K562 (cell line): Measurements from ENCODE around the gene SEMA3C. TPM values are rescaled to one million over a fixed set of nuclear protein-coding genes. Genes with fewer than 3 reads are reported as not detected.

ENCODE experiments used
- ATAC-seq: fragments of 200-7000 bp; cut with Tn5 transposase; 3 replicates; pipeline ENCODE4 v1.9.1; 2020; ENCODE audit warnings: moderate library complexity
- BruUV-seq: library from RNA; stranded (reverse); fragments of 400-500 nt; replicated peaks from 2 replicates; lab custom pipeline; 2021; lab: Mats Ljungman, UMichigan
- CTCF ChIA-PET: fragments of 300-600 bp; formaldehyde crosslinking; extraction: SDS; loops from one replicate; lab custom pipeline; 2021; ENCODE audit warnings: low intra/inter-chr PET ratio; lab: Yijun Ruan, JAX
- POLR2A ChIA-PET: fragments of 300-600, 350-650 bp; sonication (Branson Sonifier 250); formaldehyde crosslinking; extraction: SDS; loops from one replicate; lab custom pipeline; 2021; ENCODE audit warnings: antibody characterized with exemption, inconsistent platforms; lab: Yijun Ruan, JAX
- DNase-seq, 4 experiments: peaks; one replicate each; pipeline versions ENCODE4 v3.0.0 to v3.0.0-alpha.2; 2011 to 2018; ENCODE audit warnings: low spot score in 3 of 4, mixed read lengths in 3 of 4; ENCODE audit errors: extremely low read depth in 1 of 4
- FAIRE-seq: peaks from 2 replicates; lab custom pipeline; 2011; peaks lifted over from hg19 to GRCh38; lab: Jason Lieb, UNC
- H2AFZ ChIP-seq: 2 replicates; pipeline ENCODE4 v1.6.0; 2011; ENCODE audit warnings: low read depth, low read length, control low read depth, inconsistent platforms
- H3K27ac ChIP-seq: fragments of 200-600 bp; 3 replicates; pipeline ENCODE4 v1.8.0; 2011; ENCODE audit warnings: low read depth, mild to moderate bottlenecking, control low read depth, inconsistent platforms, low read length, moderate library complexity, mixed read lengths; ENCODE audit errors: extremely low read depth
- H3K27me3 ChIP-seq, 2 experiments: fragments of 300-600 bp in 1 of 2; 2 replicates in 1 of 2; 3 replicates in 1 of 2; pipeline versions ENCODE4 v1.6.0 to v1.8.0; 2011; ENCODE audit warnings: inconsistent platforms in 2 of 2, low read length in 2 of 2, mild to moderate bottlenecking in 1 of 2, mixed read lengths in 1 of 2, moderate library complexity in 1 of 2; ENCODE audit not compliant: control insufficient read depth in 2 of 2, insufficient read depth in 2 of 2
- H3K36me3 ChIP-seq: fragments of 300-600 bp; 3 replicates; pipeline ENCODE4 v1.8.0; 2011; ENCODE audit warnings: mild to moderate bottlenecking, low read length, inconsistent platforms; ENCODE audit not compliant: control insufficient read depth, insufficient read depth
- H3K4me1 ChIP-seq, 2 experiments: fragments of 200-600 bp in 1 of 2; replicated peaks in 1 of 2; 2 replicates in 1 of 2; 3 replicates in 1 of 2; pipeline versions ENCODE4 v1.5.1 to v1.8.0; 2011; ENCODE audit warnings: inconsistent platforms in 2 of 2, low read length in 2 of 2, mild to moderate bottlenecking in 1 of 2, mixed read lengths in 1 of 2, moderate library complexity in 1 of 2; ENCODE audit not compliant: control insufficient read depth in 2 of 2, insufficient read depth in 2 of 2
- H3K4me2 ChIP-seq: 2 replicates; pipeline ENCODE4 v1.6.1; 2011; ENCODE audit warnings: low read length, control low read depth, inconsistent platforms, mixed read lengths; ENCODE audit not compliant: insufficient read depth
- H3K4me3 ChIP-seq: fragments of 200-600 bp; sonication (generic), shearing (Covaris generic); 2 replicates; pipeline ENCODE4 v1.5.1; 2016; ENCODE audit warnings: control low read depth, inconsistent platforms
- H3K79me2 ChIP-seq: fragments of 200-600 bp; 3 replicates; pipeline ENCODE4 v1.8.0; 2011; ENCODE audit warnings: low read length, inconsistent platforms; ENCODE audit not compliant: control insufficient read depth, insufficient read depth
- H3K9ac ChIP-seq, 2 experiments: 2 replicates each; pipeline versions ENCODE4 v1.6.0 to v1.6.1; 2011; ENCODE audit warnings: low read depth in 2 of 2, low read length in 2 of 2, control low read depth in 1 of 2, inconsistent platforms in 1 of 2, mild to moderate bottlenecking in 1 of 2, mixed read lengths in 1 of 2; ENCODE audit not compliant: insufficient read depth in 1 of 2
- H3K9me1 ChIP-seq: one replicate; pipeline ENCODE4 v1.6.0; 2011; ENCODE audit warnings: inconsistent platforms, mild to moderate bottlenecking, low read length, moderate library complexity; ENCODE audit not compliant: control insufficient read depth, insufficient read depth
- H3K9me3 ChIP-seq: replicated peaks from 2 replicates; pipeline ENCODE4 v1.5.1; 2011; ENCODE audit warnings: low read depth, low read length, inconsistent platforms; ENCODE audit not compliant: control insufficient read depth, insufficient read depth
- H4K20me1 ChIP-seq: replicated peaks from 2 replicates; pipeline ENCODE4 v1.6.1; 2011; ENCODE audit warnings: low read length, inconsistent platforms, mixed read lengths; ENCODE audit not compliant: control insufficient read depth, insufficient read depth
- CC2D1A ChIP-seq: fragments of 450-650 bp; IDR thresholded peaks from 2 replicates; pipeline ENCODE4 v1.6.1; 2017; ENCODE audit warnings: mild to moderate bottlenecking
- FOXK1 ChIP-seq: sonication (generic); formaldehyde crosslinking; IDR thresholded peaks from 2 replicates; pipeline ENCODE4 v1.8.0; 2022; ENCODE audit warnings: missing genetic modification reagents, mild to moderate bottlenecking, borderline replicate concordance
- HMGN3 ChIP-seq: IDR thresholded peaks from 2 replicates; pipeline ENCODE4 v1.6.1; 2011; ENCODE audit warnings: borderline replicate concordance, low read depth, mild to moderate bottlenecking, mixed read lengths, low read length; ENCODE audit not compliant: insufficient read length; ENCODE audit errors: extremely low read depth
- MED1 ChIP-seq: sonication (generic); formaldehyde crosslinking; IDR thresholded peaks from 2 replicates; pipeline ENCODE4 v1.8.1; 2023; ENCODE audit warnings: missing genetic modification reagents, borderline replicate concordance
- MYBL2 ChIP-seq, 2 experiments: fragments of 450-650 bp in 1 of 2; sonication (generic) in 1 of 2; formaldehyde crosslinking in 1 of 2; IDR thresholded peaks; 2 replicates each; pipeline versions ENCODE4 v1.6.1 to v1.8.1; 2017 to 2022; ENCODE audit warnings: borderline replicate concordance in 1 of 2, inconsistent platforms in 1 of 2, low read depth in 1 of 2, mild to moderate bottlenecking in 1 of 2, missing genetic modification reagents in 1 of 2, moderate library complexity in 1 of 2
- POLR2B ChIP-seq: fragments of 450-650 bp; IDR thresholded peaks from 2 replicates; pipeline ENCODE4 v1.6.1; 2018; ENCODE audit warnings: low read depth; ENCODE audit not compliant: partially characterized antibody
- POLR3G ChIP-seq: IDR thresholded peaks from 2 replicates; pipeline ENCODE4 v1.6.1; 2011; ENCODE audit not compliant: insufficient read length, insufficient replicate concordance; ENCODE audit errors: extremely low read depth
- RAD21 ChIP-seq, 2 experiments: fragments of 250-450 bp in 1 of 2; fragments of 450-650 bp in 1 of 2; sonication (Bioruptor Pico) in 1 of 2; formaldehyde crosslinking in 1 of 2; IDR thresholded peaks in 1 of 2; conservative IDR thresholded peaks in 1 of 2; 2 replicates each; pipeline versions ENCODE4 v1.4.0 to v1.8.0; 2020 to 2022; ENCODE audit warnings: mild to moderate bottlenecking in 2 of 2, moderate library complexity in 1 of 2
- RAD51 ChIP-seq: fragments of 450-650 bp; IDR thresholded peaks from 2 replicates; pipeline ENCODE4 v1.7.1; 2016; ENCODE audit warnings: low read depth, mild to moderate bottlenecking, borderline replicate concordance
- SAFB2 ChIP-seq: fragments of 200-400 bp; formaldehyde crosslinking; IDR thresholded peaks from 2 replicates; pipeline ENCODE4 v1.6.1; 2018; ENCODE audit warnings: borderline replicate concordance, low read length, low read depth, moderate library complexity; ENCODE audit not compliant: severe bottlenecking
- TCF15 ChIP-seq: fragments of 250-450 bp; sonication (Bioruptor Pico); IDR thresholded peaks from 2 replicates; pipeline ENCODE4 v1.8.0; 2022; ENCODE audit warnings: moderate library complexity, mild to moderate bottlenecking, inconsistent platforms
- ZNF324 ChIP-seq: fragments of 250-450 bp; sonication (Bioruptor Pico); IDR thresholded peaks from 2 replicates; pipeline ENCODE4 v1.4.0; 2020; ENCODE audit warnings: mild to moderate bottlenecking
- ZNF445 ChIP-seq: fragments of 250-450 bp; sonication (Bioruptor Pico); IDR thresholded peaks from 2 replicates; pipeline ENCODE4 v1.4.0; 2020; ENCODE audit warnings: low read depth, mild to moderate bottlenecking, moderate library complexity
- WGBS: fragments of 100-300 bp; shearing (Covaris generic); methylation state at CpG from one replicate; pipeline ENCODE4 v1.1.6; 2016; ENCODE audit warnings: low coverage, mixed read lengths; ENCODE audit not compliant: insufficient coverage; ENCODE audit errors: missing lambda C conversion rate; 5-methylcytosine and 5-hydroxymethylcytosine counted together
- in situ Hi-C: fragments of 300-500 bp; cut with MboI; formaldehyde crosslinking; loops from 4 replicates; pipeline ENCODE4 v1.15.0; 2018; ENCODE audit warnings: inconsistent platforms, mixed read lengths
- intact Hi-C: fragments of 100-400 bp; cut with micrococcal nuclease; formaldehyde crosslinking; loops from 2 replicates; pipeline ENCODE4 v1.14.2; 2022
- polyA plus RNA-seq, 8 experiments: library from polyadenylated mRNA; depleted of rRNA in 4 of 8; stranded (reverse) in 5 of 8; unstranded in 3 of 8; fragments of >200 nt; fragmentation: Nextera tagmentation in 2 of 8; fragmentation: Illumina TruSeq in 1 of 8; extraction: Ambion mirVana in 2 of 8; extraction: Trizol in 1 of 8; gene quantifications; 2 replicates each; pipeline versions ENCODE4 v1.2.1 to v1.2.3, GENCODE V29; 2011 to 2014; ENCODE audit warnings: inconsistent platforms in 1 of 8, missing spikeins in 1 of 8
- total RNA-seq, 7 experiments: library from RNA; depleted of rRNA in 6 of 7; stranded (reverse); fragments of >200 nt in 6 of 7; fragmentation: Illumina TruSeq in 2 of 7; extraction: Trizol in 2 of 7; gene quantifications; 2 replicates each; pipeline versions ENCODE4 v1.2.1 to v1.2.3, GENCODE V29; 2011 to 2021; ENCODE audit warnings: low replicate concordance in 1 of 7

Gene SEMA3C
- total and polyA plus RNA-seq, 9 of the 15 experiments (the other 6 are each of a cell fraction or from before 2014, with no cell fraction given) = 0.04 to 0.36 (median 0.12) TPM; not detected in 3

GRCh38 chr7:80779456-80779855, 139.4 kb downstream of the SEMA3C start:
- H3K9ac ChIP-seq = no peak overlapping the region
- ATAC-seq (no peak), FAIRE-seq (no peak), DNase-seq (no peak)
- no peak overlapping the region for H3K4me3 ChIP-seq
- intact Hi-C loops = no loop called here
- no peaks in the 10 kb centered on the region for H3K9me3 ChIP-seq
- H3K27me3 ChIP-seq = no peaks in the 10 kb centered on the region
- in situ Hi-C loops = no loop called here
- H3K4me2 ChIP-seq = no peak overlapping the region
- no TSS peak for BruUV-seq
- CTCF ChIA-PET = no interaction called here
- H3K27ac ChIP-seq = no peak overlapping the region
- H3K9me1 ChIP-seq = no peaks in the 10 kb centered on the region
- TF ChIP-seq POLR2B = no peak
- no peak for TF ChIP-seq TCF15
- TF ChIP-seq POLR3G = no peak
- no peak for TF ChIP-seq RAD51
- no peak for TF ChIP-seq MYBL2 (IDR thresholded peaks at IDR 0.05; ENCODE audit: low read depth)
- TF ChIP-seq MYBL2 (CRISPR knock-in tag; IDR thresholded peaks at IDR 0.05; ENCODE audit: borderline replicate concordance) = no peak
- no peak for TF ChIP-seq FOXK1 (CRISPR knock-in tag)
- no peak for TF ChIP-seq SAFB2
- TF ChIP-seq ZNF445 (CRISPR knock-in tag) = no peak
- TF ChIP-seq HMGN3 = no peak
- TF ChIP-seq MED1 = no peak
- TF ChIP-seq RAD21 (CRISPR knock-in tag; conservative IDR thresholded peaks at IDR 0.05 in 1 of 2, IDR thresholded peaks at IDR 0.05 in 1 of 2) = no peak
- TF ChIP-seq ZNF324 = no peak
- TF ChIP-seq CC2D1A = no peak
- H3K4me1 ChIP-seq = no peaks in the 10 kb centered on the region
- no peaks in the 10 kb centered on the region for H3K36me3 ChIP-seq
- H3K79me2 ChIP-seq = no peaks in the 10 kb centered on the region
- no peaks in the 10 kb centered on the region; the same call in 1 of the 2 replicates for H4K20me1 ChIP-seq
- WGBS = 0% methylated on average over 2 of the region's 2 CpGs
- H2AFZ ChIP-seq = no peak overlapping the region
- POLR2A ChIA-PET = no interaction called here
